ENCODE results near the gene TTLL7. TPM values are rescaled to one million over a fixed set of nuclear protein-coding genes. Genes with fewer than 3 reads are reported as not detected.

TTLL7 gene
- total RNA-seq, 1 donor from 2014 or later, result not detected

GRCh38 chr1:83910461-83910860 is 88.5 kb downstream of the TTLL7 start:
- CTCF ChIA-PET, result interaction anchor here (1.0 kb wide), 1 partner anchor 843 kb away, joined by 3 read pairs; no protein-coding TSS in a partner anchor
- no peak for ATAC-seq (ENCODE audit: low read depth)
- POLR2A ChIA-PET, result no interaction called here
- H3K27me3 Mint-ChIP-seq, result peaks cover 6% of the 10 kb centered on the region
- no peak overlapping the region for H3K27ac Mint-ChIP-seq
- no peak overlapping the region for H3K4me3 Mint-ChIP-seq
- H3K36me3 Mint-ChIP-seq (ENCODE audit: low read depth), result no peaks in the 10 kb centered on the region
- intact Hi-C loops (cut with micrococcal nuclease), result no loop called here
- no peak for DNase-seq
- peaks cover 2% of the 10 kb centered on the region for H3K9me3 Mint-ChIP-seq
- TF ChIP-seq CTCF (IDR thresholded peaks at IDR 0.05), result no peak
- H3K4me1 Mint-ChIP-seq, result no peaks in the 10 kb centered on the region

- ATAC-seq (ENCODE audit: low read depth) (no peak), DNase-seq (no peak)
- intact Hi-C loops (cut with micrococcal nuclease), result no loop called here
- Mint-ChIP-seq H3K4me3 (no peak overlapping the region), H3K27ac (no peak overlapping the region), H3K36me3 (ENCODE audit: low read depth) (no peaks in the 10 kb centered on the region), H3K9me3 (no peaks in the 10 kb centered on the region), H3K4me1 (no peaks in the 10 kb centered on the region), H3K27me3 (peaks cover 6% of the 10 kb centered on the region)
- no peak for TF ChIP-seq CTCF (IDR thresholded peaks at IDR 0.05)
- CTCF ChIA-PET, result interaction anchor here (1.0 kb wide), 1 partner anchor 844 kb away, joined by 3 read pairs; no protein-coding TSS in a partner anchor
- POLR2A ChIA-PET, result no interaction called here
Measured at GRCh38 chr1:83909687-83910086, 89.2 kb downstream of the TTLL7 start.

GRCh38 chr1:83905315-83905907 is 93.5 kb downstream of the TTLL7 start:
- intact Hi-C loops (cut with micrococcal nuclease), result loop anchor here (1.0 to 2.0 kb wide), 4 partner anchors 529 to 1031 kb away; no protein-coding TSS in a partner anchor
- Mint-ChIP-seq H3K4me1 (no peaks in the 10 kb centered on the region), H3K27me3 (peaks cover 4% of the 10 kb centered on the region), H3K36me3 (ENCODE audit: low read depth) (no peaks in the 10 kb centered on the region), H3K4me3 (no peak overlapping the region), H3K9me3 (no peaks in the 10 kb centered on the region), H3K27ac (no peak overlapping the region)
- ChIA-PET POLR2A (no interaction called here), CTCF (interaction anchor here (0.6 to 1.8 kb wide), 8 partner anchors 29 to 1029 kb away, joined by 3 to 11 read pairs (median 3); no protein-coding TSS in a partner anchor)
- DNase-seq, result no peak
- no peak for ATAC-seq (ENCODE audit: low read depth)
- peak; percentile 65 for TF ChIP-seq CTCF (IDR thresholded peaks at IDR 0.05)

GRCh38 chr1:83901547-83902155 is 97.3 kb downstream of the TTLL7 start:
- Mint-ChIP-seq H3K4me1 (no peaks in the 10 kb centered on the region), H3K27ac (no peak overlapping the region), H3K4me3 (no peak overlapping the region), H3K9me3 (no peaks in the 10 kb centered on the region), H3K27me3 (no peaks in the 10 kb centered on the region), H3K36me3 (ENCODE audit: low read depth) (no peaks in the 10 kb centered on the region)
- intact Hi-C loops (cut with micrococcal nuclease), result no loop called here
- no peak for TF ChIP-seq CTCF (IDR thresholded peaks at IDR 0.05)
- CTCF ChIA-PET, result interaction anchor here (1.1 kb wide), 1 partner anchor 11 kb away, joined by 3 read pairs; no protein-coding TSS in a partner anchor
- POLR2A ChIA-PET, result no interaction called here
- no peak for ATAC-seq (ENCODE audit: low read depth)
- no peak for DNase-seq

GRCh38 chr1:83900524-83900923 is 98.4 kb downstream of the TTLL7 start:
- Mint-ChIP-seq H3K9me3 (no peaks in the 10 kb centered on the region), H3K4me1 (no peaks in the 10 kb centered on the region), H3K4me3 (no peak overlapping the region), H3K36me3 (ENCODE audit: low read depth) (no peaks in the 10 kb centered on the region), H3K27ac (no peak overlapping the region), H3K27me3 (no peaks in the 10 kb centered on the region)
- intact Hi-C loops (cut with micrococcal nuclease), result no loop called here
- no peak for TF ChIP-seq CTCF (IDR thresholded peaks at IDR 0.05)
- POLR2A ChIA-PET, result no interaction called here
- ATAC-seq (ENCODE audit: low read depth), result no peak
- DNase-seq, result no peak
- CTCF ChIA-PET, result no interaction called here

Data from activated B cell treated with CpG ODN at 0.5 μM for 24 hours (primary cell).